ENCODE measurements around the gene CALR. TPM values are rescaled to one million over a fixed set of nuclear protein-coding genes. Genes with fewer than 3 reads are reported as not detected.
A peak's percentile ranks its signal among the peaks of the same experiment; 100 is the strongest.
"Not testable (repeated sequence)": the region's sequence is repeated elsewhere in the genome, so short reads cannot be mapped to it uniquely, and the experiment has no call there.

Gene CALR
- total RNA-seq, 1 experiment from 2014 or later, result 1,088 TPM

GRCh38 chr19:12948612-12949362 lies 10.4 kb downstream of the CALR start (continued):
- TF ChIP-seq FOXP4 (CRISPR knock-in tag; IDR thresholded peaks at IDR 0.05) (no peak), ESRRA (CRISPR knock-in tag; IDR thresholded peaks at IDR 0.05; ENCODE audit: borderline replicate concordance) (no peak), SP1 (CRISPR knock-in tag; conservative IDR thresholded peaks at IDR 0.05) (no peak)

GRCh38 chr19:12949363-12950283 lies 11.2 kb downstream of the CALR start:
- Mint-ChIP-seq H3K36me3 (peaks cover 58% of the 10 kb centered on the region), H3K4me3 (no peak overlapping the region), H3K4me1 (peaks cover 21% of the 10 kb centered on the region), H3K9me3 (no peaks in the 10 kb centered on the region), H3K27me3 (ENCODE audit: low read depth) (no peaks in the 10 kb centered on the region), H3K27ac (peak overlapping the region; percentile 65; the same call in 1 of the 2 replicates)
- POLR2A ChIA-PET, result interaction anchor here (0.6 to 1.2 kb wide), 2 partner anchors 12 to 332 kb away, joined by 3 to 4 read pairs; partner anchors contain the start of gene CALR
- CTCF ChIA-PET, result interaction anchor here (1.8 kb wide), 1 partner anchor 16 kb away, joined by 7 read pairs; no protein-coding TSS in a partner anchor
- no peak for TF ChIP-seq ELF4 (CRISPR knock-in tag; IDR thresholded peaks at IDR 0.05; ENCODE audit: low read depth)
- TF ChIP-seq AR (CRISPR knock-in tag; IDR thresholded peaks at IDR 0.05), result no peak
- no peak for TF ChIP-seq KAT7 (CRISPR knock-in tag; IDR thresholded peaks at IDR 0.05; ENCODE audit: borderline replicate concordance)
- no peak for TF ChIP-seq STAT6 (CRISPR knock-in tag; conservative IDR thresholded peaks at IDR 0.05; ENCODE audit: low read depth)
- TF ChIP-seq TP53 (CRISPR knock-in tag; IDR thresholded peaks at IDR 0.05), result no peak
- no peak for TF ChIP-seq ZBTB21 (CRISPR knock-in tag; IDR thresholded peaks at IDR 0.05; ENCODE audit: borderline replicate concordance)
- no peak for TF ChIP-seq ZNF263 (CRISPR knock-in tag; IDR thresholded peaks at IDR 0.05; ENCODE audit: low read depth)
- DNase-seq (ENCODE audit: low spot score), result no peak
- no peak for ATAC-seq

GRCh38 chr19:12952050-12952449 lies 13.6 kb downstream of the CALR start:
- ATAC-seq; POLR2A ChIA-PET; H3K9me3 Mint-ChIP-seq; H3K27me3 Mint-ChIP-seq (ENCODE audit: low read depth); H3K4me3 Mint-ChIP-seq; DNase-seq (ENCODE audit: low spot score): not testable (repeated sequence)
- Mint-ChIP-seq H3K36me3 (peaks cover 51% of the 10 kb centered on the region), H3K4me1 (peaks cover 31% of the 10 kb centered on the region), H3K27ac (peak overlapping the region; percentile 57)
- CTCF ChIA-PET, result interaction anchor here (0.6 to 5.4 kb wide), 2 partner anchors 13 to 272 kb away, joined by 3 to 57 read pairs; no protein-coding TSS in a partner anchor
- peak; percentile 86; the same call in 1 of the 2 replicates for TF ChIP-seq ZNF121 (CRISPR knock-in tag; IDR thresholded peaks at IDR 0.05)
